GM18868 (cell line): Measurements from ENCODE around the gene COPZ1.
"Not testable (repeated sequence)": the region's sequence is repeated elsewhere in the genome, so short reads cannot be mapped to it uniquely, and the experiment has no call there.

Experiments used
- ATAC-seq: cut with Tn5 transposase; IDR thresholded peaks from one replicate; pipeline ENCODE4 v1.9.1; 2021; ENCODE audit warnings: mild to moderate bottlenecking, moderate library complexity; ENCODE audit not compliant: unreplicated experiment

COPZ1 gene

DNA sequence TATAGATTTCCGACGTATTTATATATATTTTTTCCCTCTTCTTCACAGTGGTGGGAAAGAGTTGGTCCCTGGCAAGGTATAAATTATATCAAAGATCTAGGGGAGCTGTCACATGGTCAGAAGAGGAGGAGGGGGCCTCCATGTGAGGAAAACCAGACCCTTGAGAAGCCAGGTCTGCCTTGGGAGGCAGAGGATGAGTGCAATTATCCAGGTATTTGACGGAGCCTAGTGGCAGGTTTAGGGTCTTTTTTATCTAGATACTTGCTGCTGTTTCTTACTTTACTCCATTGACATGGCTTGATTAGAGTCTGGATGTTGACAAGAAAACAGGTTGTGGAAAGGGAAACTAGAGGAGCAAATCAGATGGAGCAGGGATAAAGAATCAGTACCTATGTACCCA, 5.5 kb downstream of the COPZ1 start:
- ATAC-seq = no peak

DNA sequence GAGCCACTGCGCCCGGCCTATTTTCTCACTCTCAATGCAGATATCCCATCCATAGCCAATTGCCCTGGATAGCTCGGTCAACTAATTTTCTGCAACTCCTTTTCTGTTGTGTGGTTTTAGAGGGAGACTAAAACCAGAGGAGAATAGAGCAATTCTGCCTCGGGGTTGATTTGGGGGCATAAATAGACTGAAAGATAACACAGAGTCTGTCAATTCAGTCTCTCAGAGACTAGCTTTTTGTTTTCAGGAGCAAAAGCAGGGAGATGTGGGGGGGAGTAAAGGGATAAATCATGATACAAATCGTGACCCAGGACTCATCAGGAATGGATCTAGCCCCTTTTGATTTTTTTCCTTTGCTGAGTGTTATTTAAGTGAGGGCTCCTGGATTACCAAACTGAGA, 6.5 kb downstream of the COPZ1 start:
- no peak for ATAC-seq

DNA sequence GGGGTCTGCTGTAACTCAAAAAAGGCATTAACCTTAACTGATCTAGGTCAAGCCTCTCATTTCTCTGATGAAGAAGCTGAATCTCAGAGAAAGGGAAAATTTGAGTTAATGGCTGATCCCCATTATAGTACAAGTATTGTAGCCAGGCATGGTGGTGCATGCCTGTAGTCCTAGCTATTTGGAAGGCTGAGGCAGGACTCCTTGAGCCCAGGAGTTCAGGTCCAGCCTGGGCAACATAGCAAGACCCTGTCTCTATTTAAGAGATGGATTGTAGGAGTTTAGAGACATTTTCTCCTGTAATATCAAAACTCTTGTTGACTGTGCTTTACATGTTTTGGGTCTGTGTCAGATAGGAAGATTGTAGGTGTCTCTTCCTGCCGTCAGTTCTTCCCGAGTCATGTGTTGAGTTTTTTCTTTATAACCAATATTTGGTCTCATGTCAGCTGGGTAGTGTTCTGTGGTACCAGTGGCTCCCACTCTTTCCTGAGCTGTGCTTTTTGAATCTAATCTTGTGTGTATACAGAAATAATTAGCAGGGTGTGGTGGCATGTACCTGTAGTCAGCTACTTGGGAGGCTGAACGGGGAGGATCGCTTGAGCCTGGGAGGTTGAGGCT, 8.6 kb downstream of the COPZ1 start:
- no peak for ATAC-seq

DNA sequence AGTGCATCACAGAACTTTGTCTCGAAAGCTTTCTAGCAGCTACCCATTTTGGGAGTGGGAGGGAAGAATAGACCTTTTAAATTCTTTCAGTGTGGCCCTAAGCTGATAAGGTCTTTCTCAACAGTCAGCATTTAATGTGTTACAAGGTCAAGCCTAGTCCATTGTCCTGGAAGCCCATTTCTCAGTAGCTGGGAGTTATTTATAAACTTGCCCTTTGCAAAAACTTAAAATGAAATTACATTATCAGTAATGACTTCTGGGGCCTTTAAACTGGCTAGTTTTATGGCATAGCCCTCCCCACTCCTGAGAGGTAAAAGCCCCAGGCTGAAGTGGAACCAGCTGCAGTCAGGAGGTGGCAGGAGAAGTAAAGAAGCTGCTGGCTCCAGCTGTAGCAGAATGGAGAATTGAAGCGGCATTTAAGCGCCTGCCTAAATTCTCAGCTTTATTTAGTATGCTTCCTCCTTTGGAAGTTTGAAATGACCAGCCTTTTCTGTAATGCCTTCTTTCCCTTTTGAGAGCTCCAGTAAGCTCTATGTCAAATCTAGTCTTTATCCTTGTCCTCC, 12.4 kb downstream of the COPZ1 start:
- ATAC-seq = no peak

DNA sequence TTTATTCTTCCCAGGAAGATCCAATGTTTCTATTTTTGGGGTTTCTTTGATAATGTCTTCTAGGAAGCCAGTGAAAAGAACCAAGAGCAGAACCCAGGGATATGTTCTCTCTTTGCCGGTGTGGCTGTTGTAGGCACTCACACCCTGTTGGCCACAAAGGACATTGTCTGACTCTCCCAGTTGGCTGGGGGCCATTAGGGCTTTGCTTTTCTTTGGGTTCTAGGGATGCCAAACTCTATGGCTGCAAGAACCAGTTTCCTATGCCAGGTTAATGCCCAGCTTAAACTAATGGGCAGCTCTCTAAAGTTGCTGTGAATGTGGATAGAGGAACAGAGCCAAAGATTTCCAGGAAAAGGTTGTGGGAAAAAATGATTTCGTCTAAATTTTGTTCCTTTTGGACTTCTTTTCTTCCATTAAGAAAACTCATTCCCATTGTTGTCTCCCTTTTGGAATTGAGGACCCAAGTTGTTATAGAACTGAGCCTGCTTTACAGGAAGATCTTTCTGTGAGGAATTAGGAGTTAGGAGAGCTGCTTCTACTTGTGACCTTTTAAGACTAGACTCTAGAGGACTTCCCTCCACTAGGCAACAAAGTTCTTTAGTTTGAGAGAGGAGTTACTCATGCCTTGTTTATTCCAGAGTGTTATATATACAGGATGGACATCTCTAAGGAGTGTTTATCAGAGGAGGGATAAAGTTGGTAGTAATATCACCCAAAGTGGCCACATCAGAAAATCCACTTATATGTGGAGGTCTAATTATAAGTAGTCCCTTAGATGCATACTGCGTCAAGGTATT, 13.1 kb downstream of the COPZ1 start:
- no peak for ATAC-seq

DNA sequence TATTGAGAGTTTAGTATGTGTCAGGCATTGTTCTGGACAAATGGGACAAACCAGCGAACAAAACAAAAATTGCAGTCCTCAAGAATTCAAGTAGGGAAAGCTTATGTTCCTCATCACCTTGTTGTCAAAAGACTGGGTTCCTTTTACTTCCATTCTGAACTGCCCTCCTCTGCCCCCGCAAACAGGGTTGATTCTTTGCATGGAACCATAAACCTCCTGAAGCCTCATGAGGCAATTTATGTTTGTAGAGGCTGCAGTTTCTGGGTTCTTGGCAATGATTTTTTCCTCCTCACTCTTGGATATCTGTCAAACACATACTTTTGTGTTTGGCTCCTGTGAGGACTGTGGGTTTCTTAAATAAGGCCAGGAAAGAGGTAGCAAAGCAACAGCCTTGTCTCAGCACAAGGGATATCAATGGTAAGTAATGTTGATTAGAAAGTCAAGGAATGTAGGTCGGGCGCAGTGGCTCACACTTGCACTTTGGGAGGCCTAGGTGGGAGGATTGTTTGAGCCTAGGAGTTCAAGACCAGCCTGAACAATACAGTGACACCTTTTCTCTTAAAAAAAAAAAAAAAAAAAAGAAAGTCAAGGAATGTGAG, 13.9 kb downstream of the COPZ1 start:
- ATAC-seq = no peak

DNA sequence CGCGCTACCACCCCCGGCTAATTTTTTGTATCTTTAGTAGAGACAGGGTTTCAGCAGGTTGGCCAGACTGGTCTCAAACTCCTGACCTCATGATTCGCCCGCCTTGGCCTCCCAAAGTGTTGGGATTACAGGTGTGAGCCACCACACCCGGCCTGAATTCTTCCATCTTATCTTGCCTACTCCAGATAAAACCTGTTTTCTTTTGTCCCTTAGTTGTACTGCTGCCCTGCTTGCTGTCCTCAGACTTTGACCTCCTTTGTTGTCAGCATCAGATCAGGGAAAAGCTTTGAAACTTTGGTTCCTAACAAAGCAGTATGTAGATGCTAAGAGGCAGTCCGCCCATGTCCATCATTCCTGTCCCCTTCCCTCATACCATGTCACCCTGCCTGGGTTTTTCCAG, 15.9 kb downstream of the COPZ1 start:
- no peak for ATAC-seq

DNA sequence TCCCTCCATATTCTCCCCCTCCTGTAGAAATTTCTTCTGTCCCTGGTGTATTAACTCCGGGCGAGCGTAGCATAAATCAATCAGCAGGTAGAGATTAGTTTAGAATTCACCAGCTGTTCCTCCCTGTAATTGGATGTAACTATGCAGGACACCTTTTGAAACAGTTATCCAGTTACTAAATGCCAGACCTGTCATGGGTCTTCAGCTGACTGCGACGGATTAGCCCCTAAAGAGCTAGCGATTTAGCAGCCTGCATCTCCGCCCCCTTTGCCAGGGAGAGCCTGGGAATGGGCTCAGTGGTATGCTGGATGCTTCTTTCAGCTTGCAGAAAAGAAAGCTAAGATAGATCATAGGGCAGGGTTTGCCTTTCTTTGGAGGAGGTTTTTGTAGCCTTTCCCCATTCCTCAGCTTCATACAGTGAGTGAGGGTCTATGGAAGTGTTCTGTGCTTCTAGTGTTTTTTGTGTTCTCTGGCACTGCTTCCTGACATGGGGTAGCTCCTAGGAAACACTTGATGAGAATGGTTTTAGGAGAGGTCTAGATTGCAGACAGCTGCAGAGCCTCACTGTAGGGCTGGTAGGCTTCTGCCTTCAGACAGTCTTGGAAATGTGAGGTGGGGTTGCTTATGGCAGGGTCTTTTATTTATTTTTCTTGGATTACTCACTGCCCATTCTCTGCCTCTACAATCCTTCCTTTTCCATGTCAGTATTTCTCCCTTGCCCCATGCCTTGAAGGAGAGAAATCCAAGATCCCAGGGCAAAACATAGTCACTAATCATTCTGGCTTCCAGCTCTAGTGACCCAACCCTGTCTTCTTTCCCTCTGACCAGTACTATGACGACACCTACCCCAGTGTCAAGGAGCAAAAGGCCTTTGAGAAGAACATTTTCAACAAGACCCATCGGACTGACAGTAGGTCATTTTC, 16.7 kb downstream of the COPZ1 start:
- ATAC-seq = no peak

DNA sequence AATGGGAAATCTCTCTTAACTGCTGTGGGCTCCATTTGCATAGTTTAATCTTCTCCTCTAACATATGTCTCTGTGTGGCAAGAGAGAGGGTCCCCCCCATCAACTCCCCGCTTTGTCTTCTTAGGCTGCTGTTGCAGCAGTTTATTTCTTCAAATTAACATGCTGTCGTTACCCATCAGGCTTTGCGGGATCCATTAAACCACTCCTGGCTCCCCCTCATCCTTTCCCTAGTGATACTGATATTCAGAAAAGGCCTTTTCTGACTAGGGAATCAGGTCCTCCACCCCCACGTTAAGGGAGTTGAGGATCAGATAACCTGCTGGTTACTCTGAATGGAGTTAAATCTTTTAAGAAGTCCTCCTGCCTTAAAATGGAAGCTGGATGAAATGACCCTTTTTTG, 24.1 kb downstream of the COPZ1 start:
- no peak for ATAC-seq

DNA sequence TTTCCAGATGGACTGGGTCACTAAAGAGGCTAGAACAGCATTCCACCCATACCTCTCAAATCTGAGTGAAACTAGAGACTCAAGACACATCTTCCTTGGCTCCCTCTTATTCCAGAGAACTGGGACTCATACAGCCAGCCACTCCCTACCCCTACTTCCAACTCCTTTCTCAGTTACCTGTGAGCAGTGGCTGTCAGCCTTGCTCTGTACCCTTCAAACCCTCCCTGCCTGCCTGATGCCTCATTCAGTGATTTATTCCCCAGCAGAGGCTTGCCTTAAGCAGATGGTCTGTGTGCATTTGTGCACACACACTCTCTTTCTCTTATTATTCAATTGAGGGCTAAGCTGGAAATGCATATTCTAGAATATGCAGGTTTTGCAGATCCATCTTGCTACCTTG, 24.7 kb downstream of the COPZ1 start:
- no peak for ATAC-seq

DNA sequence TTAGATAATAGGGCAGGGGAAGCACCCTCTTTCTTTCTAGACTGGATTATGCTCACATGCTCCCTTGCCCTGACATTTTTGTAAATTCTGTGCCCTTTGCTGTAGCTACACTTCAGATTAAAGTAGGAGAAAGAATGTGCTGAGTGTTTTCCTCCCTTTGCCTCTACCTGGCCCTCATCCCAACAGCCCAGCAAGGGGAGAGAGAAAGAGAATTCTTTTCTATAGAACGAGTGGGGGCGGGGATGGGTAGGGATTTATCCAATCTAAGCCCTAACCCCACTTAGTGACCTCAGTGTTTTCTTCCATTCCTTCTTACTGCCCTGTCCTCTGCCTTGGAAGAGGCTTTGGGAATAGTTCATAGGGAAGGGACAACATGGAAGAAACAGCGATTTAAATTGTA, 25.8 kb downstream of the COPZ1 start:
- no peak for ATAC-seq

DNA sequence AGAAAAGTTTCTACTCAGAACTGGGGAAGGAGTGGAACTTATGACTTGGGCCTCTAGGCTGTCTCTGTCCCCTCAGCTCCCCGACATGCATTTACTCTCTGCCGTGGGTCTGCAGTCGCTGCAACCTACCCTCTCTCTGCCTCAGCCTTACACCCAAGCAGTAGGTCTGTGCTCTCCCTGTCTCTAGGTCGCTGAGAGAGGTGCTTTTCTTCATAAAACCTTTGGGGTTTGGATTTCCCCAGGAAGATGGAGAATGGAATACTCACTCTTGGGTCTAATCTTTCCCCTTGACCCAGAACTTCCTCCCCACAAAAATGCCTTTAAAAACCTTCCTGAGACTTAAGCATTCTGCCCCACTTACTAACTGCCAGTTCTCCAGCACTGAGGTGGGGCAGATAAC, 26.4 kb downstream of the COPZ1 start:
- no peak for ATAC-seq

DNA sequence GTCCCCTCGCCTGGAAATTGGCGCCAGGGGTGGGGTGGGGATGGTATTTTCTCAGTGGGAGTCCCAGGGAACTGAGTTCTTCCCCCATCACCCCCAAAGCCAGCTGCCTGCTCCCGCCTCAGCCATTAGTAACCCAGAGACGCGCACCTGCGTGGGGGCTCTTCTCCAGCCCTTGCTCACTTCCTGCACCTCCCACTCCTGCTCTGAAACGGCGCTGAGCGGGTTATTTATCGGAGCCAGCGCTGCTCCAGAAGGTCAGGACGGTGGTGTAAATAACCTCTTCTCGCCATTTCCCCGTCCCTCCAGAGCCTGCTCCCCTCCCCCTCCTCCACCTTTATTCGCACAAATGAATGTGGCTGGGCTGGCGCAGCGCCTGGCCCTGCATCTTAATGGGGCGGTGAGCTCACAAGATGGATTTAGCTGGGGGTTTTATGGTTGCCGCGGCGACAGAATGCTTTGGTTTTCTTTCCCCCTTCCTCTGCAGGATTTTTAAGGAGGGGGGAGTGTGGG, 27.1 kb downstream of the COPZ1 start:
- ATAC-seq = no peak

DNA sequence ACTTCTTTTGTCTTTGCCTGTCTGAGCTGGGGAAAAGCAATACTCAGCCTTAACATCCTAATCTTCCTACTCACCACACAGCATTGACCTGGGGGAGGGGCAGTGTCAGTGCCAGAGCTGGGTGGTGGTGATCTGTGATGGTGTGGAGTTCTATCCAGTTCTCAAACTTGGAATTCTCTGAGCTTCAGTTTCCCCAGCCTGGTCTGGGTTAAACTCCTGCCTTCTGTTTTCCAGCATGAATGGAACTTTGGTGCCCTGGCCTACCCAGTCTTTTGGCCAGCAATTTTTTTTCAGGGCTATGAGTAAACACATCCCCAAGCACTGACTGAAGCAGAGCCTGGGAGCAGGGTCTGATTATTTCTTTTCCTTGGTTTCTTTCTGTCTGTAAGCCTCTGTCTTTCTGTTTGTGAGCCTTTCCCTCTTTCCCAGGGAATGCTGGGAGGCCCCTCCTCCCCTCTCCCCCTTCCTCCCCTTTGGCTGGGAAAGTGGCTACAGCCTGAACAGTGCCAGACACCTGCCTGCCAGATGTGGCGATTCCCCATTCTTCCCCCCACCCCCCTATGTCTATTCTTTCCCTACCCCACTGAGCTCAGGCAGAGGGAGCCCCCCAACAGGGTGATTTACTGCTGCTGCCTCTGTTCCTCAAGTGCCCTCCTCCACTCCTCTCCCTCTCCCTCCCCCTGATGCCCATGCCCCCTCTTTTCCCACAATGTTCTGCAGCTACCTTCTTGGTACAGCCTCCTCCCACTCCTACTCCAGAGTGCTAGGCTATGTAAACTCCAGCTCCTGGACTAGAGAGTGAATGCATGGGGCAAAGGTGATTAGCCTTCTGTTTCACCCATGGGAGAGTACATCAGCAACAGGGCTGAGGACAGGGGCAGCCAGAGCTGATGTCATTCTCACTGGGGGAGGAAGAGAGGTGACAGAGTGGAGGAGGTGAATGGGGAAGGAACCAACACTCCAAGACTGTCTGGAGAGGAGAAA, 28.3 kb downstream of the COPZ1 start:
- no peak for ATAC-seq

DNA sequence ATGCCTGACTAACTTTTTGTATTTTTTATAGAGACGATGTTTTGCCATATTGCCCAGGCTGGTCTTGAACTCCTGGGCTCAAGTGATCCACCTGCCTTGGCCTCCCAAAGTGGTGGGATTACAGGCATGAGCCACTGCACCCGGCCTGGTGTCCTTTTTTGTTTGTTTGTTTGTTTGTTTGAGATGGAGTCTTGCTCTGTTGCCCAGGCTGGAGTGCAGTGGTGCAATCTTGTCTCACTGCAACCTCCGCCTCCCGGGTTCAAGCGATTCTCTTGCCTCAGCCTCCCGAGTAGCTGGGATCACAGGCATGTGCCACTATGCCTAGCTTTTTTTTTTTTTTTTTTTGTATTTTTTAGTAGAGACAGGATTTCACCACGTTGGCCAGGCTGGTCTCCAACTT, 29.3 kb downstream of the COPZ1 start:
- not testable (repeated sequence) for ATAC-seq

DNA sequence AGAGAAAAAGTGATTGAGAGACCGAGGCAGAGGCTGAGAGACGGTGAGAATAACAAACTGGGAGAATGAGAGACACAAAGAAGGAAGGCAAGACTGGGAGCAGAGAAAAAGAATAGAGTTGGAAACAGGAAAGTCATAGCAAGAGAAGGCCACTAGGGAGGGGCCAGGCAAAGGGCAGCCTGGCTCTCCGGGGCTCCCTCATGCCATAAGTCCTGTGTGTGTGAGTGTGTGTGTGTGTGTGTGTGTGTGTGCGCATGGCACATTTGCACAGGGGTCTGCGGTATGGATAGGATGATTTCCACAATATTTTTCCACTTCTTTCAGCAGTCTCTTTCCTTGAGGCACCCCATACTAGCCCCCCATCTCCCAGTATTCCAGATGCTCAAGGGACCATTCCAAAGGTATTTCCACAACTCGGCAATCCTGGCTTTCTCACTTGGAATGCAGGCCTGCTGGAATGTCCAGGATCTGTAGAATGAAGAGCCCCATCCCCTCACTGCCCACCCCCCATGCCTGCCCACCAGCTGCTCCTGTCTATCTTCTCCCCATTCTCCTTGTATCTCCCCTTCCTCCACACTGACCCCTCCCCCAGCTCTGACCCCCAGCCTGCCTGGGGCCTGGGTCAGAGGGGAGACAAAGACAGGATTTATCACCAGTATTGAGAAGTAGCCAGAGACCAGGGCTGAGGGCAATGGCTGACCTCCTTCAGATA, 30.3 kb downstream of the COPZ1 start:
- no peak for ATAC-seq

DNA sequence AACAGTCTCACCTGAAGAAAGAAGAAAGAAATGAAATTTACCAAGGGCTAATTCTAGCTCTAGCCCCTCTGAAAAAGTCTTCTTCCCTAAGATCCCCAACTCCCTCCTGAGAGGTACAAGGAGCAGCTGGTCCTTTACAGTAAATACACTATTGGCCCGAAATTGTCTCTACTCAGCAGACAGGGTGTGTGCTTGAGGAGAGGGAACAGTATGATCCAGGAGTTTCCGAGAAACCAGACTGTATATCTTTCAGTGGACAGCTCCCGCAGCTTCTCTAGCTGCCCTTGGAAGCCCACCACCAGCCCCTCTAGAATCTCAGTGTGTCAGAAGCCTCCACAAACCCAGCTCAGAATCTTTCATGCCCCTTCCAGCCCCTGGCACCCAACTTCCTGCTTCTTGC, 31.3 kb downstream of the COPZ1 start:
- no peak for ATAC-seq

DNA sequence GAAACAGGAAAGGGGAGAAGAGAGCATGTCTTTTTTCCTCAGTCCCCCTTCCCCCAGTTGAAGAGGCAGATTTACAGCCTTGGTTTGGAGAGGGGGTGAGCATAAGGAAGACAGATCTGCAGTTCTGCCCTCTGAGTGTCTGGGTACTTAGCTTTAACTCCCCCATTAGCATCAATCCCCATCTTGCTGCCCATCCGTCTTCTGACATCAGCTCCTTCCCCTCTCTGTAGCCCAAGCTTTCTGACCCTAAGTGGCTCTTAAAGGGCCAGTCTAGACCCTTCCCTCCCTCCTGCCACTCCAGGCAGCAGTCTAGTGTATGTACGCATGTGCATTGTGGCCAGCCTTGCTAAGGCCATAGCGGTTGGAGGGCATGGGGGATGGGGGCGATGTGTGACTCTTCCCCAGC, 32.0 kb downstream of the COPZ1 start:
- ATAC-seq = no peak
